GM12864 (cell line): ENCODE measurements around the gene WDR86.

Source experiments
- DNase-seq: peaks from one replicate; pipeline ENCODE4 v3.0.0-alpha.2; 2011; ENCODE audit warnings: low read depth
- H3K4me3 ChIP-seq: 2 replicates; pipeline ENCODE4 v1.5.1; 2011; ENCODE audit warnings: mild to moderate bottlenecking, low read depth, low read length, control low read depth
- CTCF ChIP-seq: IDR thresholded peaks from 2 replicates; pipeline ENCODE4 v1.5.1; 2011; ENCODE audit warnings: low read depth, mild to moderate bottlenecking, moderate library complexity, low read length, control low read depth, inconsistent platforms; ENCODE audit errors: missing control alignments

The WDR86 gene

GRCh38 chr7:151431281-151431767 is 21.5 kb upstream of the WDR86 start:
- no peak overlapping the region for H3K4me3 ChIP-seq
- TF ChIP-seq CTCF, result no peak
- DNase-seq, result no peak

- DNase-seq, result no peak
- no peak for TF ChIP-seq CTCF
- H3K4me3 ChIP-seq, result no peak overlapping the region
These were observed 20.8 kb upstream of the WDR86 start for GRCh38 chr7:151430391-151431205.

GRCh38 chr7:151429560-151430331 is 19.9 kb upstream of the WDR86 start:
- peak; percentile 36 for DNase-seq
- TF ChIP-seq CTCF, result no peak
- no peak overlapping the region for H3K4me3 ChIP-seq

GRCh38 chr7:151429237-151429559 is 19.4 kb upstream of the WDR86 start:
- TF ChIP-seq CTCF, result no peak
- no peak for DNase-seq
- H3K4me3 ChIP-seq, result no peak overlapping the region

- no peak for TF ChIP-seq CTCF
- DNase-seq, result no peak
- H3K4me3 ChIP-seq, result no peak overlapping the region
These were observed 18.8 kb upstream of the WDR86 start for GRCh38 chr7:151428378-151429236.

- DNase-seq, result no peak
- no peak overlapping the region for H3K4me3 ChIP-seq
- TF ChIP-seq CTCF, result no peak
These were observed 18.0 kb upstream of the WDR86 start for GRCh38 chr7:151427705-151428377.
